Ecto neural progenitor cell (in vitro differentiated cells): Measurements from ENCODE around the gene BTBD1.
"Not testable (repeated sequence)": the region's sequence is repeated elsewhere in the genome, so short reads cannot be mapped to it uniquely, and the experiment has no call there.

ENCODE experiments used
- DNase-seq: peaks from one replicate; pipeline ENCODE4 v3.0.0-alpha.2; 2018; ENCODE audit warnings: low spot score

The BTBD1 gene

DNA sequence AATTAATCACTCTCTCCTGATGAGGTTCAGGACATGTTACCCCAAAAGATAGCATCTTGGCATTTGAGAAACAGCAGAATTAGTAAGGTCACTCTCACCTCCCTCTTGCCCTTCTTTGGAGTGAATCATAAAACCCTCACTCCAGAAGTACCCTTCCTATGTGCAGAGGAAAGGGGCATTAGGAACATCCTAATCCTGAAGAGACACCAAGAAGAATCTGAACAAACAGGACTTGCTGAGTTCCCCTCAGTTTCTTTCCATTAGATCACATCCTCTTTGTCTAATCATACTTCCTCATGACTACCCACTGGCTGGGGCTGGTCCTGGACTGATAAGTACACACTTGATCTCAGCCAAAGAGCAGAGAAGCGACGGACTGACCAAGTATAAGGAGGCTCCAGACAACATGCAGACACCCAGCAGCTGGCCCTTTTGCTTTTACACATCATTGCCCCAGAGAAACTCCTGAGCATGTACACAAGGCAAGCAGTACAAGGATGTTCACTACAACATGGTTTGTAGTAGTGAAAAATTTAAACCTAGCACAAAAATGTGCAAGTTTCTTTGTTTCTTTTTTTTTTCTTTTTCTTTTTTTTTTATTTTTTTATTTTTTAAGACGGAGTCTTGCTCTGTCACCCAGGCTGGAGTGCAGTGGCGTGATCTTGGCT lies 25.4 kb upstream of the BTBD1 start:
- DNase-seq, result no peak

DNA sequence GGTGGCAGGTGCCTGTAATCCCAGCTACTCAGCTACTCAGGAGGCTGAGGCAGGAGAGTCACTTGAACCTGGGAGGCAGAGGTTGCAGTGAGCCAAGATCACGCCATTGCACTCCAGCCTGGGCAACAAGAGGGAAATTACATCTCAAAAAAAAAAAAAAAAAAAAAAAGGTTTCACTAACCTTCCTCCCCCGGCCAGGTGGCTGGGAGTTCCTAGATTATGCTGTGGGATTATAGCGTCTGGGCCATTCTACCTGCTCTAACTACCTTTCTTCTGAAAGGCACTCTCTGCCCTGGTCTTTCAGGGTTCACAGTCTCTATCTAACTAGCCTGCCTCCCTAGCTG lies 24.9 kb upstream of the BTBD1 start:
- not testable (repeated sequence) for DNase-seq

DNA sequence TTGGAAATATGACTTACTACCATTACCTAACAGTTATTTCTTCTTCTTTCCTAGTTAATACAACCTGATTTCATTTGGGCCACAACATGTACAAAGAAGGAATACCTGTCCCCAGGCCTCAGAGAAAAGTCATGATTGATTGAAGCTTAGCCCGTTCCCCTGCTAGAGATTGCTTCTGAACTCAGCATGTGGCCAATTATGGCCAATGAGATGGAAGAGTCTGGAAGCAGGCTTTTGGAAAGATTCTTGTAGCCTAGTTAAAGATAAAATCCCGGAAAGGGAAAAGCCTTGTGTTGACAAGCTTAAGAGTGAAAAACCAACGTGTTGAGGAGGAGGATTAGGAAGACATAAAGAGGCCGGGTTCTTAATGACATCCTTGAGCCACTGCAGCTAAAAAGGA lies 23.4 kb upstream of the BTBD1 start:
- DNase-seq, result no peak

DNA sequence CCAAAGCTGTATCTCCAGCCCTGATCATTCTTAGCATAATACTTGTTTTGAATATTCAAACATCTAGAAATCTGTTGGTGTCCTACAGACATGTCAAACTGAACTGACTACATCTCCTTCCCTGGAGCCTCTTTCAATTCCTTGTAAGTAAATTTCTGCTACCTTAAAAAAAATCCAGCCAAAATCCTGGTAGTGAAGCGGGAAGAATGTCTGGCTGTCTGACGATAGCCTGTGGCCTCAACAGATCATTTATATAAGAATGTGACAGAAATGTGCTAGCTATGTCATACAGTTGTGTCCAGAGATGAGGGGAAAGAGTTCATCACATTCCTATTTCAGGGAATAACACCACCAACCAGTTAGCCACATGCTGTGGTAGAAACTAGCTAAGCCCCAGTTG lies 21.8 kb upstream of the BTBD1 start:
- DNase-seq, result no peak

DNA sequence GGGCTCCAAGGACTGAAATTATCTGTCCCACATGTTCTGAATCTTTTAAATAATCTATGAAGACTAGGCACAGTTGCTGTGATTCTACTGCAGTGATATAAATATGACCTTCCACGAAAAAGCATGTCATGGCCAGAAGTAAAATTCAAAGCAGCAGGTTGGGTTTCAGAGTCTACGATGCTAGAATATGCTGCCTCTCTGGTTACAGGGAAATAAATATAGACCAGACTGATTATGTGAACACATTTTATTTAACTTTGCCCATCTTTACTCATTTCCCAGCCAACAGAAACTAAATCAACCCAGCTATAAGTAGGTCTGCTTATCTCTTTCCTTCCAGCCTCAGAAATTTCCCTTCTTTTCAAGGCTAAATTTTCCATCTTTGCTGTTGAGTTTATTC lies 20.5 kb upstream of the BTBD1 start:
- DNase-seq, result no peak

DNA sequence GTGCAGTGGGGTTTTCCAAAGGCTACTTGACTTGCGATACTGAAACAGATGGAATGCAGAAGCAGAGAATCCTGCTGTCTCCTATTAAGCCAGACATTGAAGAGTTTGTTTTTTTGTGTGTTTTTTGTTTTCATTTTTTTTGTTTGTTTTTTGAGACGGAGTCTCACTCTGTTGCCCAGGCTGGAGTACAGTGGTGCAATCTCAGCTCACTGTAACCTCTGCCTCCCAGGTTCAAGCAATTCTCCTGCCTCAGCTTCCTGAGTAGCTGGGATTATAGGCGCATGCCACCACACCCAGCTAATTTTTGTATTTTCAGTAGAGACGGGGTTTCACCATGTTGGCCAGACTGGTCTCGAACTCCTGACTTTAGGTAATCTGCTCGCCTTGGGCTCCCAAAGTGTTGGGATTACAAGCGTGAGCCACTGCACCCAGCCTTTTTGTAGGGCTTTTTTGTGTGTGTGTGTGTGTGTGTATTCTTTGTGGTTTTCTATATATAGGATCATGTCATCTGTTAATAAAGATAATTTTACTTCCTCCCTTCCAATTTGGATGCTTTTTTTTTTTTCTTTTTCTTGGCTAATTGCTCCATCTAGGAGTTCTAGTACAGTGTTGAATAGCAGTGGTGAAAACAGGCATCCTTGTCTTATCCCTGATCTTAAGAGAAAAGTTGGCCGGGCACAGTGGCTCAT lies 19.0 kb upstream of the BTBD1 start:
- not testable (repeated sequence) for DNase-seq

DNA sequence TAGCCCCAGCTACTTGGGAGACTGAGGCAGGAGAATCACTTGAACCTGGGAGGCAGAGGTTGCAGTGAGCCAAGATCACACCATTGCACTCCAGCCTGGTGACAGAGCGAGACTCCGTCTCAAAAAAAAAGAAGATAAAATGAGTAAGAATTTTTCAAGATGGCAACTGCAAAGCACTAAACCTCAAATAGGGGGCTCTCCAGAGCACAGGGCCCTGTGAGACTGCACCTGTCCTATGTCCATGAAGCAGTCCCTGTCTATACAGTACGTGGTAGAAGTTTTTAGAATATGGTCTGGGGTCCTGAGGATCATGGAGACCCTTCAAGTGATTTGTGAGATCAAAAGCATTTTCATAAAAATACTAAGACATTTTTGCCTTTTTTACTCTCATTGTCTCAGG lies 18.4 kb upstream of the BTBD1 start:
- not testable (repeated sequence) for DNase-seq

DNA sequence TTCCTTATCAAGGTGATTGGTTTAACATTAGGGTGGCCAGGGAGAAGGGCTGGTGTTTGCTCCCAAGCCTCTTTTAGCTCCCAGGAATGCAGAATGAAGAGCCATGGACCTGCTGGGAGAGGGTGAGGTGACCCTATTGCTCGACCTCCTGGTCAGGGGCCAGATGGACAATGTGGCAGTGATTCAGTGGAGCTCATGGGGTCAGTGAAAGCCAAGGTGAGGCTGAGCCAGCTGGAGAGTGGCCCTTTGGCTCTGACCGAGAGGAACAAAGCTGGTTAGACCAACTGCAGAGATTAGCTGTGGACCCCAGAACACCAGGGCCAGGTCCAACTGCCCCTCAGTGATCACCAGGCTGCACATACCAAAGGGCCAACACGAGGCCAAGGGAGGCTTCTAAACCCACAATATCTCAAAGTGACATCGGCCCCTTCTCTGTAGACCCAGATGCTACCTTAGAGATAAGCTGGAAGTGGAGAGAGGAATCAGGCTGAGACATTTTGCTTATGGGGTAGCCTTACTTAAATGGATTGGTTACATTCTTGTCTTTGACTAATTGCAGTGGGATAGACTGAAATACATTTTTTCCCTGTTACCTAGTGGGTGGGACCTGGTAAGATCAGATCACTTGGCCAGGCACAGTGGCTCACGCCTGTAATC lies 15.8 kb upstream of the BTBD1 start:
- DNase-seq, result no peak

DNA sequence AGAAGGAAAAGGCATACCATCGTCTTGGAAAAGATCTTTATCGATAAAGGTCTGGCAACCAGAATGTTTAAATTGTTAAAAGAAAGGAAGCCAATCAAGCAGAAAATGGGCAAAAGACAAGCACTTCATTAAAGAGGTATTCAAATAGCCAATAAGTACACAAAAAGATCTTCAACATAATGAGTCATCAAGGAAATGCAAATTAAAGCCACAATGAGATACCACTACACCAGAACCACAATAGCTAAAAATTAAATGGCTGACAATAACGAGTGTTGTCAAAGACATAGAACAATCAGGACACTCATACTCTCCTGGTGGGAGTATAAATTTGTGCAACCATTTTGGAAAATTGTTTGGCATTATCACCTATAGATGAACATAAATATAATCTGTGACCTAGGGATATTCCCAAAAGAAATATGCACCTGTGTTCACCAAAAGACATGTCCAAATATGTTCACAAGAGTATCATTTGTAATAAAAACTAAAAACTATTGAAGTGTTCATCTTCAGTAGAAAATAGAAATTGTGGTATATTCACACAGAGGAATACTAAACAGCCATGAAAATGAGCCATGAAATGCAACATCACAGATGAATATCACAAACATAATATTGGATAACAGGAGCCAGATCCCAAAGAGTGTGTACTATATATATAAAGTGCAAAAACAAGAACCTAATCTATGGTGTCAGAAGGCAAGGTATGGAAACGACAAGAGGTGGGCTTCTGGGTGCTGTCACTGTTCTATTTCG lies 14.4 kb upstream of the BTBD1 start:
- no peak for DNase-seq

DNA sequence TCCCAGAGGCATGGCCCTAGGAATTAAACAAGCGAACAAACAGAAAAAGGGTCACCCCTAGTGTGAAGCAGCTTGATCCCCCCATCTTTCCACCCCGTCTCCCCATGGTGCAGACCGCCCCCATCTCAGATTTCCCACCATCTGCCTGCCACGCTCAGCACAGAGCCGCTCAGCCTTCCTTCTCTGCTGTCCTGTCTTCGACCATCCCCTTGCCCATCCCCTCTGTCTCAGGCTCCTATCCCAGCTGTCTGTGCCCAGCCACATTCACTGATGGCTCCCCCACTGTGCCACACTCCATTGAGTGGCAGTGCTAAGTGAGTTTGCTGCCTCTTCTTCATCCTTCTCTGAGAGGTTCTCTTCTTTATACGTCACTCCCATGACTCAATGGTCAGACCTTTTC lies 11.7 kb upstream of the BTBD1 start:
- no peak for DNase-seq

DNA sequence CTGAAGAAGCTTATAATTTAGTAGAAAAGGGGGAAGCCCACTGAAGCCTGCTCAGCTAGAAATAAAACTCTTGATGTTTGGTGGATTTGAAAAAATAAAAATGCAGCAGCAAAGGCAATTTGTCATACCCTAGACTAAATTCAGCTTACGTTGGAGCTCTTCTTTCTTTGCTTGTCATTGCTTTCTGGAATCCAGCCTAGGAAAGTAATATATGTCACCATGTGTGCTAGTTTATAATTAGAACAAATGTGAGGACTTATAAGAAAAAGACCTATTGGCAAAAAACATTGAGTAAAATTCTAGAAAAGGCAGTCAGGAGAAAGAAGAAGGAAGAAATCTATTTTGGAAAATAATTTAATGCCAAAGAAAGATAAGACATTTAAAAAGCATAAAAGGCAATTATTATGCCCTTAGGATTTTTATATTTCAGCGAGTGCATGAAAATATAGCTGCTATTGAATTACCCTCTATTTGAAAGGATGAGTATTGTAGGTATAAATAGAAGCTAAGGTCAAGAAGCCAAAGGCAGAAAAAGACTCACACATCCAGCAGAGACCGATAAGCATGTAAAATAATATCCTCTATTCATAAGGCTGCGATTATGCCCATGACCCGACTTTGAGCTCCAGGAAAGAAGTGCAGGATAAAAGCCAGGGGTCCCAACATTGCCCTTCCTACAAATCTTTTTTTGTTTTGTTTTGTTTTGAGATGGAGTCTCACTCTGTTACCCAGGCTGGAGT lies 10.6 kb upstream of the BTBD1 start:
- no peak for DNase-seq

DNA sequence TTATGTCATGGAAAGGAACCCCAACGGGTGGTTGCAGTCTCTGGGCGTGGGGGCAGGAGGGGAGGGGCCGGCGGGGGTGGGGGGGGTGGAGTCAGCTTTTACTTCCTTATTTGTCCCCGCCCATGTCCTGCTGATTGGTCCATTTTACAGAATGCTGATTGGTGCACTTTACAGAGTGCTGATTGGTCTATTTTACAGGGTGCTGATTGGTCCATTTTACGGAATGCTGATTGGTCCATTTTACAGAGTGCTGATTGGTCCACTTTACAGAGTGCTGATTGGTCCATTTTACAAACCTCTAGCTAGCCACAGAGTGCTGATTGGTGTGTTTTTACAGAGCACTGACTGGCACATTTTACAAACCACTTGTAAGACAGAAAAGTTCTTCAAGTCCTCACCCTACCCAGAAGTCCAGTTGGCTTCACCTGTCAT lies 2.2 kb upstream of the BTBD1 start:
- not testable (repeated sequence) for DNase-seq

DNA sequence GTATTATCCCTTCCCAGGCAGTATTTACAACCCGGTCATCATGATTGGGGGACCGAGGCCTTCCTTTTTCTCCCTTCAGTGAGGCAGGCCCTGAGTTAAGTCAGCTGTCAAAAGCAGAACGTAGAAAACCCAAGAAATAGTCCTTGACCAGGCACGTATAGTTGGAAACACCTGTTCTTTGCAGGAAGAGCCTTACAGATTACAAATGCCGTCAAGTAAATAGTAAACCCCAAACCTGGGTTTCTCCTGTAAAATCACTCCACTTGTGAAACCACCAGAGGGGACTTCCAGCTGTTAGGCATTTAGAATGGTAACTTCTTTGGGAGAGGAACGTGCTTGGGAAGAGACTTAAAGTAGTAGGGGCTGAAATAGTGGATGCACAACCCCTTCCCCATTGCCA lies 1.0 kb upstream of the BTBD1 start:
- DNase-seq, result no peak

DNA sequence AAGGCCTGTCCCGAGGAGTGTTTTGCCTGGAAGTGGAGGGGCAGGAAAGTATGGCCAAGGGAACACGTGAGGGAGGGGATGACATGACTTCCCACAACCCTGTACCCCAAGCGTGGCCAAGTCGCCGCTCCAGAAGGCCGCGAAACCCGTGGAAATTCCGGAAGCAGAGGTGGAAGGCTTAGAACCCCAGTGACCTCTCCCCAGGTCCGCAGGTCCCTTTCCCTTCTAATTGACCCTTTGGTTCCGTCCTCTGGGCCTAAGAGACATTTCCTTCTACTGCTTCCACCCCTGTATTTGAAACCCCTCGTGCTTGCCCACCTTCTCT lies 548 bp upstream of the BTBD1 start:
- no peak for DNase-seq

DNA sequence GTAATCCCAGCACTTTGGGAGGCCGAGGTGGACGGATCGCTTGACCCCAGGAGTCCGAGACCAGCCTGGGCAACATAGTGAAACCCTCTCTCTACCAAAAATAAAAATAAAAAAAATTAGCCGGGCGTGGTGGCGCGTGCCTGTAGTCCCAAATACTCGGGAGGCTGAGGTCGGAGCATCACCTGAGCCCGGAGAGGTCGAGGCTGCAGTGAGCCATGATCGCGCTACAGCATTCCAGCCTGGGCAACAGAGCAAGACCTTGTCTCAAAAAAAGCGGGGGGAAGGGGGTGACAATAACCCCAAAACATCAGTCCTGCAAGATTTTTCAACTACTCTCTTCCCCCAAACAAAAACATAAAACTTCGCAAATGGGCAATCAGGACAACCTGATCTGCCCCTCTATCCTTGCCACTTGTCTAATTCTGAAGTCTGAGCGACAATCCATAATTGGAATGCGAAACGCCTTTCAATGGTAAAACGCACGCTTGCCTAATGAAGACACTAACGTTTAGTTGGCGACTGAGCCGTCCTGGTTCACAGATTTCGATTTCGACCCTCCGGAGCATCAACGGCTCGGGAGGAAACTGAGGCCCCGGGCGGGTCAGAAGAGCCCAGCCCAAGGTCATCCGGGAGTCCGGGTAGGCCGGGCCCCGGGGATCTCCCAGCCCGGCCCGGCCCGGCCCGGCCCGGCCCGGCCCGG lies 868 bp downstream of the BTBD1 start:
- no peak for DNase-seq

DNA sequence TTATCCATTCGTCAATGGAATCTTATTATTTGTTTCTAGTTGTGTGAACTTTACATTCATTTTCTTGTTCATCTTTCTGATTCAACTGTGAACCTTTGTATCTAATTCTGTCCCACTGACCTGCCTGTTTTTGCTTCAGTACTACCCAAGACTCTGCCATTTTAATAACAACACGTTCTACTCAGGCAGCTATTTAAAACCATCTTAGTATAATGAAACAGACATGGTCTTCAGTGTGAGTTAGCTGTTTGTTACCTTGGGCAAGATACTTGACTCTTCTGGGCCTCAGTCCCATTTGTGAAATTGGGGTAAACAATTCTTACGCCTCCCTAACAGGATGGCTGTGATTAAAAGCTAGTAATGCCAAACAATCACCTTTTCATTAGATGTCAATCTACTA lies 1.6 kb downstream of the BTBD1 start:
- DNase-seq, result no peak

DNA sequence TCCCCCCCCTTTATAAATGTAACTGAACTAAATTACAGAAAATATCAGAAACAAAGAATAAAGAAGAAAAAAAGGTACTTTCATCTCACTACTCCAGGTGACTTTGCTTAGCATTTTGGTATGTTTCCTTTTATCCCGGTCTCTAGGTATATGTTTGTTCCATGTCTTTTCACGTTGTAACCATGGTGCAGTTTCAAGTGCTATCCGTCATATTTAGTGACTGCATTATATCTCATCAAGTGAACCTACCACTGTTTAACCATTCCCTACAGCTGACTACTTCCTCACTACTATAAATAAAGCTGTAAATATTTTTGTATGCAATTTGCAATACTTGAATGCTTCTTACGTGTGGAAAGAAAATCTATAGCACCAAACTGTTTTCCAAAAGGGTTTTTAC lies 2.2 kb downstream of the BTBD1 start:
- DNase-seq, result no peak

DNA sequence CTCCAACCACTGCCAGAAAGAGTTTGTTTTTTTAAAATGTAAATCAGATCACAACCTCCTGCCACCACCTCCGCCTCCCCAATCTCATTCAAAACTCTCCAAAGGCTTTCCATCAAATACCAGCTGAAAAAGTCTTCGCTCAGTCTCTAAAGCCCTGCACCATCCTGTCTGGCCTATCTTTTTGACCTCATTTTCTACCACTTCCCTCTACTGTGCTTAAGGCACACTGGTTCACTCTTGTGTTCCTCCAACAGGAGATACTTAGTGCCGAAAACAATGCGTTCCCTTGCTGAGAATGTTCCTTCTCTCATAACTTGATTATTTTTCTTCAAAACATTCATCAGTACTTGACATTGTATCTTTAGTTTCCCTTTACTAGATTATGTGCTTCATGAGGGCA lies 3.5 kb downstream of the BTBD1 start:
- no peak for DNase-seq

DNA sequence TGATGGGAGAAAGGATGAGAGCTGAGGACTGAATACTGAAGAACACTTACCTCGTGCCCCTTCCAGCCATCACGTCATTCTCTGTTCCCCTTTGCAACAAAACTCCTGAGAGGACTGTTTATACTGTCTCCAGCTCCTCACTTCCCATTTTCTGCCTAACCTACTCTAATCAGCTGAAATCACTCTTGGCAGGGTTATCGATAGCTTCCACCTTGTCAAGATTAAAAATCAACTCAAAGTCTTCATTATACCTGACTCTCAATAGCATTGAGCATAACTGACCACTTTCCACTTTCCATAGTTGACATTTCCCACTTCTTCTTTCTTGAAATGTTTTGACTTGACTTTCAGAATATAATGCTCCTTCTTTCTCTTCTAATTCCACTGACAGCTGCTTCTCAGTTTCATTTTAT lies 4.3 kb downstream of the BTBD1 start:
- no peak for DNase-seq

DNA sequence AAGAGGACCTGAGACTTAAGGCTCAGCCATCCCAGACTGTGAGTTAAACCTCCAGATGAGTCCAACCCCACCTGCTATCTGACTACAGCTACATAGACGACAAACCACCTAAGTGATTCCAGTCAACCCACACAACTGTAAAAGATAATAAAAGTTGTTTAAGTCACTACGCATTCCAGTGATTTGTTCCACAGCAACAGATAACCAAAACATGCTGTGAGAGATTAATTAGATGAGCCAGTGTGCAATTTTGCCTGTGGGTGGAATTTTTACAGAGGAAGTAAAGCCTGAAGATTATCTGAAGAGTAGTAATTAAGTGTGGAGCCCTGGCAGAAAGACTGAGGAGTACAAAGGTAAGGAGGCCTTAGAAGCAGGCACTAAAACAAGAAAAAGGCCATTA lies 5.4 kb downstream of the BTBD1 start:
- no peak for DNase-seq

DNA sequence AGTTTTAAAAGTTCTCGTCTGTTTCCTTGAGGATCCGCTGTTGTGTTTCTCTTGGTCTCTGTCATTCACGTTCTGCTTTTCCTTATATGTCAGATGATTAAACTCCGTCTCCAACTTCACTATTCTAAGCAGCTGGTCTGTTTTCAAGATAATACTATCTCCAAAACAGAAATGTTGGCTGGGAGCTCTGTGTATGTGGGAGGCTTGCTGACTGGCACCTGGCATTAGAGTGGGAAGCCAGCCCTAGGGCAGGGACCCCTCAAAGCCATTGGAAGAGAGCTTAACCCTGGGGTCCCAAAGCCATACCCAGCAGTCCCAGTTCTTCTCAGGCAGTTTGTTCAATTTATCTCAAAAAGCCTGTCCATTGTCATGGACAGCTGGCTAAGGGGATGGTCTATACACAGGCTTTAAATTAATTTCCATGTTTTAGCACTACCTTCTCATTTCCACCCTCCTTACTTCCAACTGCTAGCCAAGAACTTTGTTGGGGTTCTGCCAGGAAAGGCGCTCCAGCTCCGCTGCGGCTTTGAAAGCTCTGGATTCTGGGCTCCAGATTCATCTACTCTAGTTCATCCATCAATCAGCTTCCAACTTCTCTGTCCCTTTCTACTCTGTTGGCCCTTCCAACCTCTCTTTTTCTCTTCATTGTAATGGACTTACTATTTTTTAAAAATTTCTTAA lies 9.2 kb downstream of the BTBD1 start:
- DNase-seq, result no peak
